ENCODE results near the gene FASN. TPM values are rescaled to one million over a fixed set of nuclear protein-coding genes. Genes with fewer than 3 reads are reported as not detected.
"Not testable (repeated sequence)": the region's sequence is repeated elsewhere in the genome, so short reads cannot be mapped to it uniquely, and the experiment has no call there.

Gene FASN
- 100 to 1,000 TPM; 255 to 261 TPM for total RNA-seq

GRCh38 chr17:82098169-82098938, at the start of gene FASN:
FASN (minus strand) TSS chr17:82098236; CDS start chr17:82096445, 1,791 bp downstream.
- POLR2A ChIA-PET: interaction anchor here (1.2 to 1.6 kb wide), 4 partner anchors 9 to 68 kb away, joined by 3 to 8 read pairs (median 6); partner anchors contain the start of gene RAC3
- Mint-ChIP-seq H3K4me1 (ENCODE audit: low read depth) (peaks cover 27% of the 10 kb centered on the region), H3K9me3 (ENCODE audit: insufficient read depth) (no peaks in the 10 kb centered on the region), H3K27me3 (ENCODE audit: low read depth) (no peaks in the 10 kb centered on the region), H3K27ac (peak within 1 kb of the TSS; percentile 75), H3K4me3 (peak within 1 kb of the TSS; percentile 83), H3K36me3 (ENCODE audit: low read depth) (peaks cover 22% of the 10 kb centered on the region)
- peak; percentile 94 for DNase-seq
- ATAC-seq: peak; percentile 81
- CTCF ChIA-PET: interaction anchor here (0.7 to 1.4 kb wide), 5 partner anchors 8 to 67 kb away, joined by 3 to 6 read pairs (median 3); partner anchors contain the start of gene RAC3

- H3K27me3 Mint-ChIP-seq (ENCODE audit: low read depth): no peaks in the 10 kb centered on the region
- DNase-seq (no peak), ATAC-seq (no peak)
- H3K36me3 Mint-ChIP-seq (ENCODE audit: low read depth): peaks cover 4% of the 10 kb centered on the region
- ChIA-PET POLR2A (no interaction called here), CTCF (no interaction called here)
- no peaks in the 10 kb centered on the region for H3K4me1 Mint-ChIP-seq (ENCODE audit: low read depth)
- no peaks in the 10 kb centered on the region for H3K9me3 Mint-ChIP-seq (ENCODE audit: insufficient read depth)
- H3K4me3 Mint-ChIP-seq: no peak overlapping the region
- no peak overlapping the region for H3K27ac Mint-ChIP-seq
Measured at GRCh38 chr17:82146663-82147654, 48.9 kb upstream of the FASN start.

- ChIA-PET POLR2A (no interaction called here), CTCF (interaction anchor here (0.6 to 0.8 kb wide), 2 partner anchors 21 to 108 kb away, joined by 3 read pairs; partner anchors contain the start of gene DCXR)
- DNase-seq (no peak), ATAC-seq (no peak)
- Mint-ChIP-seq H3K4me3 (no peak overlapping the region), H3K9me3 (ENCODE audit: insufficient read depth) (no peaks in the 10 kb centered on the region), H3K4me1 (ENCODE audit: low read depth) (no peaks in the 10 kb centered on the region), H3K27ac (no peak overlapping the region), H3K27me3 (ENCODE audit: low read depth) (no peaks in the 10 kb centered on the region), H3K36me3 (ENCODE audit: low read depth) (peaks cover 4% of the 10 kb centered on the region)
Measured at GRCh38 chr17:82145550-82146155, 47.6 kb upstream of the FASN start.

- no peak overlapping the region for H3K4me3 Mint-ChIP-seq
- H3K9me3 Mint-ChIP-seq (ENCODE audit: insufficient read depth): no peaks in the 10 kb centered on the region
- ChIA-PET CTCF (interaction anchor here (1.2 kb wide), 1 partner anchor 21 kb away, joined by 3 read pairs; no protein-coding TSS in a partner anchor), POLR2A (interaction anchor here (0.8 kb wide), 1 partner anchor 1149 kb away, joined by 3 read pairs; no protein-coding TSS in a partner anchor)
- ATAC-seq (no peak), DNase-seq (no peak)
- H3K27me3 Mint-ChIP-seq (ENCODE audit: low read depth): no peaks in the 10 kb centered on the region
- H3K4me1 Mint-ChIP-seq (ENCODE audit: low read depth): no peaks in the 10 kb centered on the region
- H3K27ac Mint-ChIP-seq: peak overlapping the region; percentile 40
- peaks cover 4% of the 10 kb centered on the region for H3K36me3 Mint-ChIP-seq (ENCODE audit: low read depth)
Measured at GRCh38 chr17:82143333-82143732, 45.3 kb upstream of the FASN start.

GRCh38 chr17:82139961-82140360, 41.9 kb upstream of the FASN start:
- POLR2A ChIA-PET; H3K27me3 Mint-ChIP-seq (ENCODE audit: low read depth); H3K4me1 Mint-ChIP-seq (ENCODE audit: low read depth); H3K4me3 Mint-ChIP-seq; H3K27ac Mint-ChIP-seq; DNase-seq; H3K9me3 Mint-ChIP-seq (ENCODE audit: insufficient read depth); ATAC-seq; H3K36me3 Mint-ChIP-seq (ENCODE audit: low read depth): not testable (repeated sequence)
- CTCF ChIA-PET: interaction anchor here (0.9 to 1.7 kb wide), 3 partner anchors 12 to 109 kb away, joined by 4 to 5 read pairs (median 5); partner anchors contain the start of gene DCXR

DNA sequence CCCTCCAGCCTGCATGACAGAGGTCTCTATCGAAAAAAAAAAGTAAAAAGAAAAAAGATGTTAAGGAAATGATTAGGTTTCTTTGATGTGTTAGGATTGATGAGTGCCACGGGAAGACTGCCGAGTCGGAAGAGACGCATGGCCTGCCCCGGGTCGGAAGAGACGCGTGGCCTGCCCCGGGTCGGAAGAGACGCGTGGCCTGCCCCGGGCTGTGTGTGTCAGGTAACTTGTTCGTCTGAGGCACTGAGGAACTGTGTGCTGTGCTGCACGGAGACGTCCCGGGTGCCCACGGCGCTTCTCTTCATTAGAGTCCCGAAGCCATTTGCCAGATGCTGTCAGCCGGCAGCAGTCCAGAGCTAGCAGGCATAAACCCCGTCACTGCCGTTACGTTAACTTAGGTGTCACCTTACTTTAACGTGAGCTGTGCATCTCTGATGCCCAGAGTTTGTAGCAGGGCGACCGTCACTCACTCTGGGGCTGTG, 40.5 kb upstream of the FASN start:
- ChIA-PET POLR2A (no interaction called here), CTCF (interaction anchor here (1.7 kb wide), 1 partner anchor 101 kb away, joined by 4 read pairs; the partner anchor contains the start of gene DCXR)
- H3K4me3 Mint-ChIP-seq: no peak overlapping the region
- no peak overlapping the region for H3K27ac Mint-ChIP-seq
- no peak for DNase-seq
- no peaks in the 10 kb centered on the region for H3K4me1 Mint-ChIP-seq (ENCODE audit: low read depth)
- H3K27me3 Mint-ChIP-seq (ENCODE audit: low read depth): no peaks in the 10 kb centered on the region
- ATAC-seq: no peak
- H3K36me3 Mint-ChIP-seq (ENCODE audit: low read depth): no peaks in the 10 kb centered on the region
- H3K9me3 Mint-ChIP-seq (ENCODE audit: insufficient read depth): no peaks in the 10 kb centered on the region

DNA sequence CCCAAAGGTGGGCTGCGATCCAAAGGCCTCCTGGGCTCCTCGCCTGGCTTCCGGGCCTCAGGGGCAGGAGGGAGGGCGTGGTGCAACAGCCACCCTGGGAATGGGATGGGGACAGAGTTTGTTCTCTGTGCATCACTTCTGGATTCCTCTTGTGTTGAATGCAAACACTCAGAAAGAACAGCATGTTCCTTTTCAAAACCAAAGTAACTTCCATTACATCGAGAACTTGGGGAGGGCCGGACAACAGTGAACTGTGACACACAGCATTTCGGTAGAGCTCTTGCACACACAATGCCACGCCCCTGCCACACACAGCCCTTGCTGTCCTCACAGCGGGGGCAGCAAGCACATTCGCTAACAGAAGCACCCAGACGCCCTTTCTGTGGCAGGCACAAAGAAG, 36.1 kb upstream of the FASN start:
- Mint-ChIP-seq H3K9me3 (ENCODE audit: insufficient read depth) (no peaks in the 10 kb centered on the region), H3K27ac (no peak overlapping the region)
- ATAC-seq: no peak

DNA sequence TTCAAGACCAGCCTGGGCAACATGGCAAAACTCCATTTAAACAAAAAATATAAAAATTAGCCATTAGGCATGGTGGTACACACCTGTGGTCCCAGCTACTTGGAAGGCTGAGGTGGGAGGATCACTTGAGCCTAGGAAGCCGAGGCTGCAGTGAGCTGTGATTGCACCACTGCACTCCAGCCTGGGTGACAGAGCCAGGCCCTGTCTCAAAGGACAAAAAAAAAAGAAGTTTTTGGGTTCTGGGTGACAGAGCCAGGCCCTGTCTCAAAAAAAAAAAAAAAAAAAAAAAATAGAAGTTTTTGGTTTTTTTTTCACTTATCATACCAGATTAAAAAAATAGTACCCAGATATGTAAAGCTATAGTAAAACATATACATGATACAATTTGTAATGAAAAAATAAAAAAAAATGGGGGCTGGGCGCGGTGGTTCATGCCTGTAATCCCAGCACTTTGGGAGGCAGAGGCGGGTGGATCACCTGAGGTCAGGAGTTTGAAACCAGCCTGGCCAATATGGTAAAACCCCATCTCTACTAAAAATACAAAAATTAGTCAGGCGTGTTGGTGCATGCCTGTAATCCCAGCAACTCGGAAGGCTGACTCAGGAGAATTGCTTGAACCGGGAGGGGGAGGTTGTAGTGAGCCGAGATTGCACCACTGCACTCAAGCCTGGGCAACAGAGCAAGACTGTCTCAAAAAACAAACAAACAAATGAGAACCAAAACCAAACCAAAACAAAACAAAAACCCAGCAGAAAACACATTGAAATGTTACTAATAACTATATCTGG, 35.3 kb upstream of the FASN start:
- H3K27me3 Mint-ChIP-seq (ENCODE audit: low read depth); CTCF ChIA-PET; DNase-seq; H3K4me3 Mint-ChIP-seq; H3K4me1 Mint-ChIP-seq (ENCODE audit: low read depth); H3K9me3 Mint-ChIP-seq (ENCODE audit: insufficient read depth); H3K27ac Mint-ChIP-seq; H3K36me3 Mint-ChIP-seq (ENCODE audit: low read depth); ATAC-seq: not testable (repeated sequence)
- POLR2A ChIA-PET: interaction anchor here (0.7 kb wide), 1 partner anchor 644 kb away, joined by 4 read pairs; no protein-coding TSS in a partner anchor

More for the DNA sequence above, 36.1 kb upstream of the FASN start:
- Mint-ChIP-seq H3K27me3 (ENCODE audit: low read depth) (no peaks in the 10 kb centered on the region), H3K36me3 (ENCODE audit: low read depth) (no peaks in the 10 kb centered on the region), H3K4me1 (ENCODE audit: low read depth) (no peaks in the 10 kb centered on the region), H3K4me3 (no peak overlapping the region)
- POLR2A ChIA-PET: no interaction called here
- CTCF ChIA-PET: interaction anchor here (0.7 kb wide), 1 partner anchor 175 kb away, joined by 3 read pairs; no protein-coding TSS in a partner anchor
- no peak for DNase-seq

DNA sequence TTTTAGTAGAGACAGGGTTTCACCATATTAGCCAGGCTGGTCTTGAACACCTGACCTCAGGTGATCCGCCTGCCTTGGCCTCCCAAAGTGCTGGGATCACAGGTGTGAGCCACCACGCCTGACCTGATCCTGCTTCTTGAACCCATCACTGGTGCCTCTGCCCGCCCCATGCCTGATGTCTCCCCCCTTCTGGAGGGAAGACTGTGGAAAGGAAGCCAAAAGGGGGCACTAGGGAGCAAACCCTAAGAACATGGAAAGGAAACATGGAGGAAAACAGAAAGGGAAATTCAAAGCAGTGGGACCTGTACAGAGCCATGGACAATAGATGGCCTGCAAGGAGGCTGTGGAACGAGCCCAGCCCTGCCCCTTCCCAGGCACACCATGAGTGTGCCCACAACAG, 31.1 kb upstream of the FASN start:
- Mint-ChIP-seq H3K4me1 (ENCODE audit: low read depth) (peaks cover 42% of the 10 kb centered on the region), H3K36me3 (ENCODE audit: low read depth) (peaks cover 7% of the 10 kb centered on the region), H3K27ac (no peak overlapping the region), H3K4me3 (no peak overlapping the region), H3K9me3 (ENCODE audit: insufficient read depth) (no peaks in the 10 kb centered on the region), H3K27me3 (ENCODE audit: low read depth) (no peaks in the 10 kb centered on the region)
- ATAC-seq (no peak), DNase-seq (no peak)
- POLR2A ChIA-PET: interaction anchor here (0.7 kb wide), 1 partner anchor 273 kb away, joined by 3 read pairs; no protein-coding TSS in a partner anchor
- CTCF ChIA-PET: no interaction called here

GRCh38 chr17:82128287-82128686, 30.3 kb upstream of the FASN start:
- ChIA-PET POLR2A (interaction anchor here (0.7 to 2.0 kb wide), 2 partner anchors 9 to 31 kb away, joined by 3 to 5 read pairs; no protein-coding TSS in a partner anchor), CTCF (interaction anchor here (0.5 to 2.2 kb wide), 4 partner anchors 9 to 202 kb away, joined by 3 to 16 read pairs (median 4); no protein-coding TSS in a partner anchor)
- no peaks in the 10 kb centered on the region for H3K27me3 Mint-ChIP-seq (ENCODE audit: low read depth)
- ATAC-seq (no peak), DNase-seq (no peak)
- H3K4me1 Mint-ChIP-seq (ENCODE audit: low read depth): peaks cover 47% of the 10 kb centered on the region
- peak overlapping the region; percentile 98 for H3K27ac Mint-ChIP-seq
- peaks cover 12% of the 10 kb centered on the region for H3K36me3 Mint-ChIP-seq (ENCODE audit: low read depth)
- H3K9me3 Mint-ChIP-seq (ENCODE audit: insufficient read depth): no peaks in the 10 kb centered on the region
- H3K4me3 Mint-ChIP-seq: no peak overlapping the region
